ENCODE results near the gene SPAG17.
"Not testable (repeated sequence)": the region's sequence is repeated elsewhere in the genome, so short reads cannot be mapped to it uniquely, and the experiment has no call there.

The SPAG17 gene

DNA sequence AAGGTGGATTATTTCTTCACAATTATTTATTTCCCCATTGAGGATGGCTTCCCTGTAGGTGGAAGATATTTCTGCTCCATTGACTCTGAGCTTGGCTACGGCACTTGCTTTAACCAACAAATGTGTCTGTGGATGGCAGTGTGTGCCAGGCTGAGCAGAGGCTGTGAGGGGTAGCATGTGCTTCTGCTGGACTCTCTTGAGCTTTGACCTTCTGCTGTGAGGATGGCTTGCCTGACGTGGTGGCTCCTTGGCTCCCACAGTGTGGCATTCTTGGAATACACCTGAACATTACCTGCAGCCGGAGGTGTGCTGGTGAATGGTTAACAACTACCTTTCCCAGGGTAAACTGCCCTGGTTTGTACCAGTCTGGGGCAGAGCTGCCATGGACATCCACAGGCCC lies 208.6 kb downstream of the SPAG17 start:
- no peak for DNase-seq (ENCODE audit: low spot score)

DNA sequence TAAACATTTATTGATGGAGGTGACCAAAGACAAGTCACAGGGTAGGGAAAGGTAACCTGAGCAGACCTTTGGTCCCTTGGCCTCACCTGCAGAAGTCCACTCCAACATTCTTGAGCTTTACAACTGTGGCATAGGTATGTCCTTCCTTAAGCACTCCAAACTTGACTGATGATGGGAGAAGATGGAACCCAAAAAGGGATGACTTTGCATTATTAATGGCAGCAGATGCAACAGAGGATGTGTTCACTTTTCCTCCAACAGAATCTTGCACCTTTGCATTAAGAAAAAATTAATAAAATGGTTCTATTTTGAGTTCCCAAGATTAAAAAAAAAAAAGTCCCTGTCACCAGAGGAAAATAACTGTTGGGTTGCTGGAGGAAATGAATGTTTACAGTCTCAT lies 213.3 kb downstream of the SPAG17 start:
- no peak for DNase-seq (ENCODE audit: low spot score)

DNA sequence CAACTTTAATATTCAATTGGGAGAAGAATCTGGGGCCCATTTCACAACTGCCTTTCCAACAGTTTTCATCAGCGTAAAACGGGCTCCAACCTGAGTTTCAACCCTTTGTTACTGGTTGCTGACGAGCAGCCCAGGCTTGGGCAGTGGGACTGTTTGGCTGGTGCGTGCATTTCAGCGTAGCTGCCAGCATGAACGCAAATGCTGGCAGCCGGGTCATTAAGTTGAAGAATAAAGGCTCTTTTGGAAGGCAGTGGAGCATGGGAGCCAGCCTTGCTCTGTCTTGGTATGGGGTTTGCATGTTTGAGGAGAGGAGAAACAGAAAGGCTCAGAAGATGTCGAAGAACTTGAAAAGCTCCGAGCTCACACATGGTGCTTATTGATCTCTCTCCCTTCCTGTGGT lies 214.8 kb downstream of the SPAG17 start:
- DNase-seq (ENCODE audit: low spot score): no peak

DNA sequence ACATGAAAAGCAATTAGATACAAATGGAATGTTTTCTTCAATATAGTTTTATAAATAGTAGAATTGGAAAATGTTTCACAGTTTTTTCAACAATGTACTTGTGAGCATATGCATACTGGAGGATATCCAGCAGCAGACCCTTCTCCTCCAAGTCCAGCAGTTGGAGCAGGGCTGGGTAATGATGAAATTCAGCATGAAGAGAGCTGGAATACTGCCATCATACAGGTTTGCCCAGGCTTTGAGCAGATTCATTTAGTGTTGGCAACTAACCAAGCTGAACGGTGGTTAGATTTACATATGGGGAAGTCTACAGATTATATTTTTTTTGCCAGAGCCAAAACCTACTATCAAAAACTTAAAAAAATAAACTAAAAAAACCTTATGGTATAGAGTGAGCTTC lies 217.1 kb downstream of the SPAG17 start:
- no peak for DNase-seq (ENCODE audit: low spot score)

DNA sequence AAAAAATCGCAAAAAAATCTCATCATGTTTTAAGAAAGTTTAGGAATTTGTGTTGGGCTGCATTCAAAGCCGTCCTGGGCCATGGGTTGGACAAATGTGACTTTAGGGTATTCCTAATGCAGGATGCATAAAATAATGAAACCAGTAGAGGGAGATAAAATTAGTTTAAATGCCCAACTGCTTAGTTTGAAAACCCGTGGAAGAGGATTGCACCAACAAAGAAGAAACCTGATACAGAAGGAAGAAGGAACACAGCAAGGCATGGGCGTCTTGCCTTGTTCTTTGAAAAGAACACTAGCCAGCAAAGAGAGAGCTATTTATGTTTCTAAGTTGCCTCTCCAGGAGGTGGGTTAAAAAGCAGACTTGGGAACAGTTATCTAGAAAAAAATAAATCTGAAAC lies 217.6 kb downstream of the SPAG17 start:
- DNase-seq (ENCODE audit: low spot score): peak; percentile 46

DNA sequence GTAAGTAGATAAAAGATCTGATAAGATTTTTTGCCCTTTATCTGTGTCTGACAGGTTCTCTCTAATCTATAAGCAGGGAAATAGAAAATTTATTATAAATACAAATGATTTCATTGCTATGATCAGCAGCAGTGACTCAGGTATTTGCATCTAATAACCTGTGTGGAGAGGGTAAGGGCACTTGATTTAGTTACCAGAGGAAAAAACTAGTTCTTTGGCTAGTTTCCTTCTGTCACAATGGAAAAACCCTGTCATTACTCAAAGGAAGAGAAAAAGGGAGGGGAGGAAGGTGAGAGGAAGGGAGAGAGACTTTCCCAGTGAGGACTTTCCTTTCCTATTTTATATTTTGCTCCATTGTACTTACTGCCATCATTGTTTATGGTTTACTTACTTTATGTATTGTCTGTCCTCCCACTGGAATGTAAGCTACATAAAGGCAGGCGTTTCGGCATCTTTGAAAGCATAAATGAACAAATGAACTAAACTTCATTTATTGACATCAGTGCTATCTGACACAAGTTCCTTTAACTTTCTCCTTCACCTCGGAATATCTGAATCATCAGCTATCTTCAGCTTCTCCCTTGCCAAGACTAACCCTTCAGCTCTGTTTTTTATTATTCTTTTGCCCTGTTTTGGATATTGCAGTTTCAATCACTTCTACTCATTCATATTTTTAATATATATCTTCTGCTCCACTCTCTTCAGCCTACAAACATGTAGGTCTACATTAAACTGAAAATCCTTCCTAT lies 220.6 kb downstream of the SPAG17 start:
- DNase-seq (ENCODE audit: low spot score): no peak

DNA sequence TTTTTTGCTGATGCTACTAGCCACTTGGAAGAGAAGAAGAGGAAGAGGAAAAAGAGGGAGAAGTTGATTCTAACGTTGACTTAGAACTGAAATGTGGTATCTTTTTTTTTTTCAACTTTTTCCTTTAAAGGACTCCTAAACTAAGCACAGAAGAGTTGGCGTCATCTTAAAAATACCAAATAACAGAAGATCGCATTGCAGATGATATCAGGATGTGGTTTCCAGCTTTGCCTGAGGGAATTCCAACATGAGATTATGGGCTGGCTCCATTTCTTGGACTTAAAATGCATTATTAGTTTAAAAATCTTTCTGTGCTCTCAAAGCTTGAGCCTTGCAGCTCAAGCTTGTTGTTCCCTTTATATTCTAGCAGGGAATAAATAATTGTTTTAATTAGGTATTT lies 225.7 kb downstream of the SPAG17 start:
- DNase-seq (ENCODE audit: low spot score): no peak

DNA sequence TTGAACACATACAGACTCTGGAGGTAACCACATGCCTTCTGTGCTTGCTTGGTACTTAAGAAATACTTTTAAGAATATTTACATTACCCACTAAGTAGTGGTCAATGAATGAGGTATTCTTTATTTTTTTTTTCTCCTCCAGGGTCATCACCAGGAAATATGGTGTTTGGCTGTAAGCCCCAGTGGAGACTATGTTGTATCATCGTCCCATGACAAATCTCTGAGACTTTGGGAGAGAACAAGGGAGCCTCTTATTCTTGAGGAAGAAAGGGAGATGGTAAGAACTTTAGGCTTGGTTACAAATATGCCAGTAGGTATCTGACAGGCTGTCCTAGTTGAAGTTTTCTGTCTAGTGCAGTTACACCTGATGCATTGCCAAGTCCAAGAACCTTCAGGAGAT lies 232.6 kb downstream of the SPAG17 start:
- no peak for DNase-seq (ENCODE audit: low spot score)

DNA sequence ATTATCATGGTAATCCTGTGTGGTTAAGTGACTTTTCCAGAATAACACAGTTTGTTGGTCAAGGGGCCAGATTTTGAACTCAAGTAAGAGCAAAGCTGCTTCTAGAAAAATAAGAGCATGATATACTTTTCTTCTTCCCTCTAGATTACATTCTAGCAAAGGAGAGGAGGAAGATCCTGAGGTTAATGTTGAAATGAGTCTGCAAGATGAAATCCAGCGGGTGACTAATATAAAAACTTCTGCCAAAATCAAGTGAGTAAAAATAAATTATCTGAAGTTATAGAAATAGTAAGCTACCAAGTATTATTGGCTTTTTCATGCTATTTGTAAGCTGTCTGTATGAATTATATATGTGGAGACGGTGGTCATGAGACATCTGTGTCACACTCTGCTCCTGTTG lies 242.7 kb downstream of the SPAG17 start:
- DNase-seq (ENCODE audit: low spot score): peak; percentile 6

DNA sequence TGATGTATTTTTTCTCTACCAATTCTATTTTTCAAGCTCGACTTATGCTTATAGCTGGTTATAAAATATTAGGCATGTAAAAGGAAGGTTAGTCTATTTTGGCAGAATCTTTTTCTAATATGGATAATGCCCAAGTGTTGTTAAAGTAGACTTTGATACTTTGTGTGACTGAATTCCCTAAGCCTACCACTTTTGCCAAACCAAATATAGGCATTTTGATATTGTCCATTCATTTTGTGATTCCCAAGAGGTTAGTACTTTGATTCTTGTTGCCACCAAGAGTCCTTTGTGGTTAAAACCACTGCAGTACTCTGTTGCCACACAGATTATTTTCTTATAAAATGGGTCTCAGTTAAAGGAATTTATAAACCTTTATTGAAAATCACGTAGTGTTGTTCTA lies 251.3 kb downstream of the SPAG17 start:
- DNase-seq (ENCODE audit: low spot score): no peak

DNA sequence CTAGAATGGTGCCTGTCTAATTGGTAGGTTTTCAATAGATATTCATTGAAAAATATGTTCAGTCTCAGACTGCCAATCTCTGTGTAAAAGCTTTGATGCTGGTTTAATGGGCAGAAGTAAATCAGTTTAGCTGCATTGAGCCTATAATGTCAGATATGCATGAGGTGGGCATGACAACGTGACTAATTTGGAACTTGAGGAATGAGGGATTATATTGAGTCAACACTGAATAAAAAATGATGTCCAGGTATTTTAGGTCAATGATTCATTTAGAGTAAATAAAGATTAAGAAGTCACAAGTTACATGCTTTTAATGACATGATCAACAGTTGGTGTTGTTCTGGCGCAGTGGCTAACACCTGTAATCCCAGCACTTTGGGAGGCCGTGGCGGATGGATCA lies 252.5 kb downstream of the SPAG17 start:
- DNase-seq (ENCODE audit: low spot score): no peak

DNA sequence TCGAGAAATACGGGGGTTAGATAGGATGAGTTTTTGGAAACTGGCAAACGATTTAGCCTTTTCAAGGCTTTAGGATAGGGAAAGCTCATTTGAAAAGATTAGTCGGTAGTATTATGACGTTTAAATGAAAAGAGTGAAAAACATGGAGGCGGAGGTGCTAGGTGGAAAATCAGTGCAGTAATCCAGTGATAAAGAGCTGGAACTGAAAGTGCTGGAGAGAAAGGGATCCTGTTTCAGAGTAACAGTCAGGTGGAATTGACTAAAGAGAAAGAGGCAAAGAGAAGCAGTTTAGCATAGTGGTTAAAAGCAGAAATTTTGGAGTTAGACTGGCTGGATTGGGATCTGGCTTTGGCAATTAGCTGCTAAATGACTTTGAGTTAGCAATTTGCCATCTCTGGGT lies 254.5 kb downstream of the SPAG17 start:
- peak; percentile 2 for DNase-seq (ENCODE audit: low spot score)

DNA sequence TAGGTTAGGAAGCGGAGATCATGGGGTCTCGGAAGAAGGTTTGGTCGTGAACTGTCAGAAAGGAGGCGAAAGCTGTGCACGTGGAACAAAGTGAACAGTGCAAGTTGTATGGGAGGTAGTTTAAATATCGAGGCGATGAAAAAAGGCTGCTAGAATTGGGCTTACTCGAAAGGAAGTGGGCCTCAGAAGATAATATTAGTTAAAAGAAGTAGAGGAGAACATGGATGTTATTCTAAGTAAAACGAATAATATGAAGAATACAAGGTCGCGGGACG lies 254.9 kb downstream of the SPAG17 start:
- DNase-seq (ENCODE audit: low spot score): no peak

DNA sequence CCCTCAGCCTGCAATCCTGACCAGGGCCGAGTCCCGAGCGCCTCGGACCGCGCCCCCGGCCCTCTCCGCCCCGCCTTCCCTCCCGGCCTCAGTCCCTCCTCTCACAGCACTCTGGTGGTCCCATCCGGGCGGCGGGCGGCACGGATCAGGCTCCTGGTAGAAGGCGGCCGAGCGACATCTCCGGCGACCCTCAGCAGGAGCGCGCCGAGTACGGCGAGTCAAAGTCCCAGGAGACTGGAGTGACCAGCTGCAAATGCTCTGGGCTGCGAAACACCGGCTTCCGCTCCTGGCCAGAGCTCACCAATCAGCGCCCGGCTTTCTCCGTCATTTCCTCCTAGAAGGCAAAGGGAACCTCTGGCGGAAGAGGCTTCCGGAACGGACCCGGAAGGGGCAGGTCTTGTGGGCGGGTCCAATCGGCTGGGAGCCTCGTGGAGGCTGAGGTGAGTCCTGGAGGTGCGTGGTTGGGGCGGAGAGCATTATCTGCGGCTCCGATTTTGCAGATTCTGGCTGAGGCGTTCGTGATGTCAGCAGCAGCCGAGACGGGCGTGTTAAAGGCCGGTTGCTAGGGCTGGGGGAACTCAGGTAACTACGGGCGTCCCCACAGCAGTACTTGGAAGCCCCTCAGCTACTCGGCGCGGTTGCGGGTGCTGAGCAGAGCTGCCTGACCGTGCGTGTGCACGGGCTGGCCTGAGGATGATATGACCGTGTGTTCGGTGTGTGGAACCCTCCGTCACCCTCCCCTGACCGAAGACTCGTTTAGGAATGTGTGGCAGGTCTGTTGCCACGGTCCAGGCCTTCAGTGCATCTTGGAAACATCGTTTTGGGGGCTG lies 255.5 kb downstream of the SPAG17 start, which contains the start of the genes GDAP2 and WDR3:
Gene GDAP2 (minus strand): TSS at position 279 of the 830 bp plus-strand sequence. CDS start 9,264 bp downstream, outside the sequence.
Gene WDR3 (plus strand): TSS at position 397 of the 830 bp plus-strand sequence. CDS start 3,581 bp downstream, outside the sequence.
- peak; percentile 96 for DNase-seq (ENCODE audit: low spot score)

DNA sequence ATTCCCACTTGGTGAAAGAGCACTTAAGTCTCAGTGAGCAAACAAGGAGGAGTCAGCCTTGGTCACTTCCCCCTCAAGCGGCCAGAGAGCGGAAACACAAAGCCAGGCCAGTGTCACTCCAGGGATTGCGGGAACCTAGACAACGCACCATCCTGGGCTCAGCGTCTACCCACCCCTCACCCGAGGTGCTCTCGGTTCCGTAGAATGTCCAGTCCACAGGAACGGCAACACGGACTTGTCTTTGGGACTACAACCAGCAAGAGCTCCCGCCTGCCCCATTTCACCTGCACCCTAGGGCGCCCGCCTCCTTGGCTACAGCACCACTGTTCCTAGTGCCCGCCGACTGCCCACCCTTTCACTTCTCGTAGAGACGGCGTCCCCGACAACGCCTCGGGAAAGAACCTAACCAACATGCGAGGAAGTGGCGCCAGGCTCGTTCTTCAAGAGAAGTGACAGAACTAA lies 256.1 kb downstream of the SPAG17 start:
- peak; percentile 67 for DNase-seq (ENCODE audit: low spot score)

DNA sequence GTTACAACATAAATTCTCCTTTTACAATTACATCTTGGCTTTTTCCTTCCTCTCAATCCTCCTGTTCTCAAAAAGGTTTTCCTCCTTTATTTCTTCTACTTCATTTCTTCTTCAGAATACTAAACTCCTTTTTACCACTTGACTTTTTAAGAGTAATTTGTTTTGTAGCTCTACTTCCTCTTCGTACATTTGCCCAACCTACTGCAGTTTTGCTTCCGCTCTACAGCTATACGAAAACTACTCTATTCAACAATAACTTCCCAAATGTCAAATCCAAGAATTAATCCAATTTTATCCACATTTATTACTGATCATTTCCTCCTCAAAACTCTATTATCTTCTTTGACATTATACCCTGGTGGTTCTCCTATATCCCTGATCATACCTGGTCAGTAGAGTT lies 259.0 kb downstream of the SPAG17 start:
- no peak for DNase-seq (ENCODE audit: low spot score)

DNA sequence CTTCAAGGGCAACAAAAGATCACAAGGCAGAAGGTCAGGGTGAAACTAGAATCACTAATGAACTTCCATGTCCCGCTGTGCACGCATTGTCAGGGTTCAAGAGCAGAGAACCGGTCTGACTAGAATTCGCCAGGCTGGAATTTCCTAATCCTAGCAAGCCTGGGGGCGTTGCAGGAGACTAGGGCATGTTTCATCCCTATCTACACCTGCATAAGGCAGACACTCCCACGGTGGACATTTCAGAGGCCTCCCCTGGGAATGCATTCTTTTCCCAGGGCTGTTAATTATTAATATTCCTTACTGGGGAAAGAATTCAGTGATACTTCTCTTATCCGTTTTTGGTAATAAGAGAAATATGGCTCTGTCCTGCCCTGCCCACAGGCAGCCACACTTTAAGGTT lies 262.3 kb downstream of the SPAG17 start:
- not testable (repeated sequence) for DNase-seq (ENCODE audit: low spot score)

DNA sequence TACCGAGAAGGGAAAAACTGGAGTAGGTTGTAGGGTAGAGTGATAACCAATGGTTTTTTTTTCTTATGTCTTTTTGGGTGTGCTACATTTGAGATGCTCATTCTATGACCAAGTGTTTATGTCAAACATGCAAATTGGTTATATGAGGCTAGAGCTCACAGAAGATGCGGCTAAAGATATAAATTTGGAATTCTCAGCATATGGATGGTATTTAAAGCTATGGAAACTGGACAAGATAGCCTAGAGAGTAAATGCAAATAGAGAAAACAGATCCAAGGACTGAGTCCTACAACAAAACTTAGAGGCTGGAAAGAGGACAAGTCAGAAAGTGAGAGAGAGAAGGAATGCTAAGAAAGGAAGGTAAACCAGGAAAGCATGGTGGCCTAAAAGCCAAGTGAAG lies 263.0 kb downstream of the SPAG17 start:
- no peak for DNase-seq (ENCODE audit: low spot score)

DNA sequence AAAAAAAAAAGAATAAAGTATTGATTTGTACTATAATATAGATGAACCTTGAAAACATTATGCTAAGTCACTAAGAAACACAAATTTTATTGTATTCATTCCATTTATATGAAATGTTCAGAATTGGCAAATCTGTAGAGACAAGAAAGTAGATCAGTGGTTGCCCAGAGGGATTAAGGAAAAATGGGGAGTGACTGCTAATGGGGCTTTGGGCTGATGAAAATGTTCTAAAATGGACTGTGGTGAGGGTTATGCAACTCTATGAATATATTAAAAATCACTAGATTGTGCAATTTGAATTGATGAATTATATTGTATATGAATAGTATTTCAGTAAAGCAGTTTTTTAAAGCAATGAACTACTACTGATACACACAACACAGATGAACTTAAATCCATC lies 265.7 kb downstream of the SPAG17 start:
- no peak for DNase-seq (ENCODE audit: low spot score)

DNA sequence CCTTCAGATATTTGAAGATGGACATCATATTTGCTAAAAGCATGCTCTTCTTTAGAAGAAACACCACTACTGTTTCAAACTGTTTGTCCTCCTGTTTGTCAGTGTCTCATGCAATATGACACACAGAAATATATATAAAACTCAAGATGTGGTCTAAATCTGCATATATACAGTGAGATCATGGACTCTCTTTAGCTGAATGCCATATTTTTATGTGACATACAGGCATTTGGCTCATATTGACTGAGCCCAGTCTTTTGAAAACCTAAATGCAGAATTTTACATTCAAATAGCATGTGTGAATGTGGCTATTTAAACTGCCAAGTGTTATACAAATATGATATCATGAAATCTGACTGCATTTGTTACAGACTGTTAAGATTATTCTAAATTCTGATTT lies 274.0 kb downstream of the SPAG17 start:
- no peak for DNase-seq (ENCODE audit: low spot score)

DNA sequence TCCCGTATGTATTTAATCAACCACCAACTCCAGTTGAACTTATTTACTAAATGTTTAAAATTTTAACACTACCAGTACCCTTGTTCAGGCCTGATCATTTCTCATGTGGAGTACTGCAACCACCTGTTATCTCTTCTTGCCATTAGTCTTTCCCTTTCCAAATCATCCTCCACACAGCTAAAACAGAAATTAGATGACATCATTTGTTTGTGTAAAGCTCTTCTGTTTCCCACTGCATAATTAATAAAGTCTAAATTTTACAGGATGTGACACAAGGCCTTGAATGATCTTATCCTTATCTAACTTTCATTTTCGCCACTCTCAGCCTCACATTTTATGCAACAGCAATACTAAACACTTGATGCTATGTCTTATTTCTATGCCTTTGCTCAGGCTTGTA lies 280.0 kb downstream of the SPAG17 start:
- no peak for DNase-seq (ENCODE audit: low spot score)

DNA sequence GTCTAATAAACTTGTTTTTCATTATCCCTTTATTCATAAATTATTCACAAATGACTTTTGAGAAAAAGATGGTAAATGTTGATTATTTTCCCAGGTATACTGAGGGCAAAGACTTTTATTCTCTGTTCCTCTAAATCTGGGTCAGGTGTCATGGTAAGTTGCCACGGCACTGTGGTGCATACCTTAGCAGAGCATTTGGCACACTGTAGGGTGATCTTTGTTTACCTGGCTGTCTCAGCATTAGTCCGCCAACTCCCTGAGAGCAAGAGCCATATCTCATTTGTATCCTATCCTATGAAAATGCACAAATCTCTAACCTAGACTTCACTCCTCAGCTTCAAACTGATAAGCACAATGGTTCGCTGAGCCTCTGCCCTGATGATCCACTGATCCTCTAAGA lies 280.5 kb downstream of the SPAG17 start:
- no peak for DNase-seq (ENCODE audit: low spot score)
